ENCODE data around the gene MGAT5B. TPM values are rescaled to one million over a fixed set of nuclear protein-coding genes. Genes with fewer than 3 reads are reported as not detected.

MGAT5B gene
- total RNA-seq, 1 experiment from 2014 or later, result 15.0 TPM

DNA sequence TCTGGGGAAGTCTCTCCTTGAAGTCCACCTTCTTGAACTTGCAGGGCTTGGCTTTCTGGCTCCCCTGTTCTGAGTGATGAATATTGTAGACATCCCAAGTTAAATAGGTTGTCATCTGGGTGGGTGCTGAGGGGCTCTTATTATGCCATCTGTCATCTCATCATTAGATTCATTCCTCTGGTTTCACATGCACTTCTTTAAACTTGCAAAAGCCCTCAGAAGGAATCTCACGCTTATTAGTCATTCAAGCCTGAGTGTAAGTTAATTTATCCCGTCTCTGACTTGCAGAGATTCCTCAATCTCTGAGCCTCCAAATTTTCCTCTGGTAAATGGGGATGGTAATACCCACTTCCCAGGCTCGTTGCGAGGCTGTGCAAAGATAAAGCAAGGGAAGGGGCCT lies 5.7 kb downstream of the MGAT5B start:
- Histone ChIP-seq H3K27me3 (replicated peaks) (no peaks in the 10 kb centered on the region), H3K4me3 (no peak overlapping the region), H3K36me3 (peaks cover 45% of the 10 kb centered on the region), H3K9me3 (replicated peaks) (peaks cover 8% of the 10 kb centered on the region; the same call in 1 of the 2 replicates), H3K27ac (no peak overlapping the region), H3K4me1 (replicated peaks) (peaks cover 50% of the 10 kb centered on the region)
- no peak for DNase-seq (ENCODE audit: low read depth in 1 of 2, low spot score in 2 of 2)

DNA sequence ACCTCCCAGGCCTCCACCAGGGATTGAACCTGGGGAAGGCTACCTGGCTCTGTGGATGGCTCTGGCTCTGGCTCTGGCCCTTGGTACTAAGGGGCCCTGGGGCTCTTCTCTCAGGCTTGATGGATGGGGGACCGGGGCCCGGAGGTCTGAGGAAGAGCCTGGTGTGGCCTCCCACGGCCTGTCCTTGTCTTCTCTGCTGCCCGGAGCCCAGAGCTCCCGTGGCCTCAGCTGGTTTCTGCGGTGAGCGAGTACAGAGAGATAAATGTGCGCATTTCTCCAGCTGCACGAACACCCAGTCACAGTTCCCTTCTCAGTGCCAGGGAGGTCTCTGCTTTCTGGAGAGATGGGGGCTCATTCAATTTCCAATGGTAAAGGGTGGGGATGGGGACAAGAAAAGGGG lies 9.2 kb downstream of the MGAT5B start:
- no peak for DNase-seq (ENCODE audit: low read depth in 1 of 2, low spot score in 2 of 2)
- H3K4me3 ChIP-seq, result no peak overlapping the region
- H3K4me1 ChIP-seq (replicated peaks), result peaks cover 17% of the 10 kb centered on the region
- H3K36me3 ChIP-seq, result peaks cover 65% of the 10 kb centered on the region
- H3K9me3 ChIP-seq (replicated peaks), result peaks cover 8% of the 10 kb centered on the region; the same call in 1 of the 2 replicates
- no peak overlapping the region for H3K27ac ChIP-seq
- H3K27me3 ChIP-seq (replicated peaks), result no peaks in the 10 kb centered on the region

DNA sequence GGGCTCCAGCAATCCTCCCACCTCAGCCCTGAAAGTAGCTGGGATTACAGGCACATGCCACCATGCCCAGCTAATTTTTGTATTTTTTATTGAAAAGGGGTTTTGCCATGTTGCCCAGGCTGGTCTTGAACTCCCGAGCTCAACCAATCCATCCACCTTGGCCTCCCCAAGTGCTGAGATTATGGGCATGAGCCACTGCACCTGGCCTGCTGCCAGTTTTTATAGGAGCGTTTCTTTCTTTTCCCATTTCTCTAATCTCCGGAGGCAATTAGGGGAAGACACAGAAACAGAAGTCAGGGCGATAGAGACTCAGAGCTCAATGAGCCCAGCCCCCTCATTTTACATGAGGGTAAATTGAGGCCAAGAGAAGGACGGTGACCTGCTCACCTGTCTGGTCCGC lies 10.4 kb downstream of the MGAT5B start:
- Histone ChIP-seq H3K27me3 (replicated peaks) (no peaks in the 10 kb centered on the region), H3K9me3 (replicated peaks) (peaks cover 8% of the 10 kb centered on the region; the same call in 1 of the 2 replicates), H3K27ac (no peak overlapping the region), H3K36me3 (peaks cover 65% of the 10 kb centered on the region), H3K4me3 (no peak overlapping the region), H3K4me1 (replicated peaks) (peaks cover 5% of the 10 kb centered on the region)
- no peak for DNase-seq (ENCODE audit: low read depth in 1 of 2, low spot score in 2 of 2)

DNA sequence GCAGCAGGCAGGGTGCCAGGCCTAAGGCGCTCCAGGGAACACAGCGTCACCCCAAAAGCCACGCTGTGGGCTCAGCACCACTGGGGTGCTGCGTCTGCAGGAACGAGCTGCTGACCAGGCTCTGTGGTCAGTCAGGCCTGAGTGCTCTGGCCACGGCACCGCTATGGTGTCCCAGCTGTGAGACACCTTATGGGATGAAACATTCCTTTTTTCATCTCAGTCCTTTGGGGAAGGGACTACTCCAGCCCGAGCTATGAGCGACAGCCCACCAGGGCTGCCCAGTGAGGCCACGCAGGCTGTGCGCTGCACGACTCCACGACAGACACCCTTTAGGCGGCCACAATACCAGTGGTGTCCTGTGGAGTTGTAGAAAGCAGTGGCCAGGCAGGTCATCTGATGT lies 11.1 kb downstream of the MGAT5B start:
- H3K27ac ChIP-seq, result no peak overlapping the region
- H3K4me1 ChIP-seq (replicated peaks), result no peaks in the 10 kb centered on the region
- no peak for DNase-seq (ENCODE audit: low read depth in 1 of 2, low spot score in 2 of 2)
- H3K4me3 ChIP-seq, result no peak overlapping the region
- H3K9me3 ChIP-seq (replicated peaks), result peaks cover 8% of the 10 kb centered on the region; the same call in 1 of the 2 replicates
- H3K27me3 ChIP-seq (replicated peaks), result no peaks in the 10 kb centered on the region
- peaks cover 65% of the 10 kb centered on the region for H3K36me3 ChIP-seq

DNA sequence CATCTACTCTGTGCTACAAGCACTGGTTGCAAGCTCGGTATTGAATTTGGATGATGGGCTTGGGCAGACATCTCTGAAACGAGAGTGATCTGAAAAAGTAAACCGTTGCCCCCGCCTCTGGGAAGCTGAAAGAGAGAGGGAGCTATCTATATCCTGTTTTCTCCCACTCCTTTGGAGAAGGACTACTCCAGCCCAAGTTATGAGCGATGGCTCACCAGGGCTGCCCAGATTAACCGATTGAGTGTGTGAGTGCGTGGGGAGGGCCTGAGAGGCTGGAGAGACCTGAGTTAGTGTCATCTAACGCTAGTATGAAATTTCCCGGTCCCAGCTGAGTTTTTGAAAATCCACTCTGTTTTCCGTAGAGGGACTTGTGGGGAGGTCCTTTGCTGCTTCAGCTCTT lies 11.5 kb downstream of the MGAT5B start:
- no peak for DNase-seq (ENCODE audit: low read depth in 1 of 2, low spot score in 2 of 2)
- H3K4me3 ChIP-seq, result no peak overlapping the region
- no peaks in the 10 kb centered on the region for H3K4me1 ChIP-seq (replicated peaks)
- no peak overlapping the region for H3K27ac ChIP-seq
- peaks cover 7% of the 10 kb centered on the region; the same call in 1 of the 2 replicates for H3K9me3 ChIP-seq (replicated peaks)
- peaks cover 62% of the 10 kb centered on the region for H3K36me3 ChIP-seq
- no peaks in the 10 kb centered on the region for H3K27me3 ChIP-seq (replicated peaks)

DNA sequence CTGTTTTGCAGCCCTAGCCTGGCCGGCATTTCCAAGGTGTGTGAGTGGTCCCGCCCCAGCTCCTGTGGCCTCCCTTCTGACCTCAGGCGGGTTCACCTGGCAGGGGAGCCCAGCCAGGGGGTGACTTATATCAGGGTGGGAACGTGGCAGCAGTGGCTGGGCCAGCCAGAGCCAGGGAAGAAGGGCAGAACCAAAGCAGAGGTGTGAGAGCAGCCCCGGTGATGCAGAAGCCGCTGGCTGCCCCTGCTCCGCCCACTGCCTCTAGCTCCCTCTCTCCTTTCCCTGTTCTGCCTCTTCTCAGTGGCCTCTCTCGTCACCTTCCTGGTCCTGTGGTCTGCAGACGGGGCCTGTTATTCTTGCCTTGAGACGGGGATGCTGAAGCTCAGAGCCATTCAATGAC lies 12.1 kb downstream of the MGAT5B start:
- no peak for DNase-seq (ENCODE audit: low read depth in 1 of 2, low spot score in 2 of 2)
- Histone ChIP-seq H3K4me3 (no peak overlapping the region), H3K27me3 (replicated peaks) (no peaks in the 10 kb centered on the region), H3K36me3 (peaks cover 58% of the 10 kb centered on the region), H3K9me3 (replicated peaks) (peaks cover under 1% of the 10 kb centered on the region; the same call in 1 of the 2 replicates), H3K4me1 (replicated peaks) (no peaks in the 10 kb centered on the region), H3K27ac (no peak overlapping the region)

DNA sequence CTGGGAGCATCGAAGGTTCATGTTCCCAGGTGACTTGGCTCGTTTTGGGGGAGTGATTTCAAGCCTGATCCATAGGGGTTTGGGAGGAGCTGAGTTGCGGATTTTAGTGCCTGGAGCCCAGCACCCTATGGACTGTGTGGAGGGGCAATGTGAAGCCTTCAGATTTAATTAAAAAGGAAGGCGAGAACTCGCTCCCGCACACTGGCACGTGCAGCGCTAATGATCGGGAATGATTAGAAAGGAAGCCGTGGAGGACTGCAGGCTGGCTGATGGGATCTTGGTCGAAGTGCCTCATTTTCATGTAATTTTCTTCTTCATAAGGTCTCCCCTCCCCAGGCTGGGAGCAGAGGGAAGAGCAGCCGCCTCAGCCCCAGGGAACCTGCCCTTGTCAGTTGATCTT lies 12.8 kb downstream of the MGAT5B start:
- Histone ChIP-seq H3K4me3 (no peak overlapping the region), H3K27ac (no peak overlapping the region), H3K27me3 (replicated peaks) (no peaks in the 10 kb centered on the region), H3K4me1 (replicated peaks) (no peaks in the 10 kb centered on the region), H3K36me3 (peaks cover 56% of the 10 kb centered on the region), H3K9me3 (replicated peaks) (no peaks in the 10 kb centered on the region)
- no peak for DNase-seq (ENCODE audit: low read depth in 1 of 2, low spot score in 2 of 2)

DNA sequence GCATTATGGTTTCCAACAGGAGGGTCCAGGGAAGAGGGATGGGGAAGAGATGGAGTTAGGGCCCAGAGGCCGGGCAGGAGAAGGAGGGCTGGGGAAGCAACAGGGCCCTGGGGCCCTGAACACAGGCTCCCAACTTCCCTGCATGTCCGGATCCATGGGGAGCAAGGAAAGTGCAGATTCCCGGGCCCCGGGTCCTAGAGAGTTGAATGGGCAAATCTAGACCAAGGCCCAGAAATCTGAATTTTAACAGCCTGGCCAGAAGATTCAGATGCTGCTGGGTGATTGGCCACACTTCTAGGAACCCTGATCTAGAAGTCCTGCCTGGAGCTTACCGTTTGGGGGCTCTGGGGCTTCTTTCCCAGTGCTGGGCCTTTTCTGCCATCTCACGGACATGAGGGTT lies 13.2 kb downstream of the MGAT5B start:
- H3K27ac ChIP-seq, result no peak overlapping the region
- DNase-seq (ENCODE audit: low read depth in 1 of 2, low spot score in 2 of 2), result no peak
- no peaks in the 10 kb centered on the region for H3K4me1 ChIP-seq (replicated peaks)
- no peaks in the 10 kb centered on the region for H3K9me3 ChIP-seq (replicated peaks)
- H3K4me3 ChIP-seq, result no peak overlapping the region
- H3K27me3 ChIP-seq (replicated peaks), result no peaks in the 10 kb centered on the region
- peaks cover 58% of the 10 kb centered on the region for H3K36me3 ChIP-seq

DNA sequence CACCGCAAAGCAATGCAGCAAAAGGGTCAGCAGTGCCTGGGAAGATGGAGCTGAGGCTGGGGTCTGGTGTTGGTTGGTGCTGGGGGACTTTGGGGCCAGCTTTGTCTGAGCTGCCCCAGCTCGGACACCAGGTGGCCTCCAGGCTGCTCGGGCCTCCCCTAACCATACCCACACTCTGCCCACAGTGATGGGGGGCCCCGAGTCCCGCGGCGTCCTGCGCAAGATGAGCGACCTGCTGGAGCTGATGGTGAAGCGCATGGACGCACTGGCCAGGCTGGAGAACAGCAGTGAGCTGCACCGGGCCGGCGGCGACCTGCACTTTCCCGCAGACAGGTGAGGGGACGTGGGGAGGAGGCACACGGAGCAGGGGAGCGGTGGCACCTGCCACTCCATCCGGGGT lies 13.8 kb downstream of the MGAT5B start:
- H3K27ac ChIP-seq, result no peak overlapping the region
- no peak for DNase-seq (ENCODE audit: low read depth in 1 of 2, low spot score in 2 of 2)

DNA sequence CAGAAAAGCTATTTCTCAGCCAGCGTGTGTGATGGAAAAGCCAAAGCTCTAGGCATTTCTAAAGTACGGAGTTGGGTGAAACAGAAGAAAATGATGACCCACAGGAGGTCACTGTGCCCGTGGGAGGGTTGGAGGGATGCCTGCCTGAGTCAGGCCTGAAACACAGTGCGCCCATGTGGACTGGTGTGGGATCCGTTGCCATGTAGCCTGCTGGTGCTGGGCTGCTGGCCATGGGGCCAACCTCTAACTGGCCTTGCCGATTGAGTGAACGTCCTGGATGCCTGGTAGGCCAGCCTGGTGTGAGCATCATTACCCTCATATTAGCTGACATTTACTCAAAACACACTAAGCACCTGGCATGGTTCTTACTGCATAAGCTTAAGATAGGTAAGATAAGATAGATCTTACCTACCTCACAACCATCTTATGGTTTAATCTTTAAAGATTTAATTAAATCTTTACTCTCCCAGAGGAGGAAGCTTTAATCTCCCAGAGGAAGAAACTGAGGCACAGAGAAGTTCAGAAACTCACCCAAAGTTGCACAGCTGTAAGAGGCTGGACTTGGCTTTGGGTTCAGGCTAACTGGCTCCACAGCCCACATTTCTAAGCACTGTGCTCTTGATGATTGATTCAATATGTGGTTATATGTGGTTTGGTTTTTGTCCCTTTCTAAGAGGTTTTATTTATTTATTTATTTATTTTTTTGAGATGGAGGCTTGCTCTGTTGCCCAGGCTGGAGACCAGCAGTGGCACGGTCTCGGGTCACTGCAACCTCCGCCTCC lies 15.7 kb downstream of the MGAT5B start:
- Histone ChIP-seq H3K27ac (no peak overlapping the region), H3K27me3 (replicated peaks) (no peaks in the 10 kb centered on the region), H3K4me3 (no peak overlapping the region), H3K9me3 (replicated peaks) (no peaks in the 10 kb centered on the region), H3K4me1 (replicated peaks) (no peaks in the 10 kb centered on the region), H3K36me3 (peaks cover 65% of the 10 kb centered on the region)
- DNase-seq (ENCODE audit: low read depth in 1 of 2, low spot score in 2 of 2), result no peak

More for the DNA sequence above, 13.8 kb downstream of the MGAT5B start:
- Histone ChIP-seq H3K9me3 (replicated peaks) (no peaks in the 10 kb centered on the region), H3K4me1 (replicated peaks) (no peaks in the 10 kb centered on the region), H3K36me3 (peaks cover 59% of the 10 kb centered on the region), H3K4me3 (no peak overlapping the region), H3K27me3 (replicated peaks) (no peaks in the 10 kb centered on the region)

DNA sequence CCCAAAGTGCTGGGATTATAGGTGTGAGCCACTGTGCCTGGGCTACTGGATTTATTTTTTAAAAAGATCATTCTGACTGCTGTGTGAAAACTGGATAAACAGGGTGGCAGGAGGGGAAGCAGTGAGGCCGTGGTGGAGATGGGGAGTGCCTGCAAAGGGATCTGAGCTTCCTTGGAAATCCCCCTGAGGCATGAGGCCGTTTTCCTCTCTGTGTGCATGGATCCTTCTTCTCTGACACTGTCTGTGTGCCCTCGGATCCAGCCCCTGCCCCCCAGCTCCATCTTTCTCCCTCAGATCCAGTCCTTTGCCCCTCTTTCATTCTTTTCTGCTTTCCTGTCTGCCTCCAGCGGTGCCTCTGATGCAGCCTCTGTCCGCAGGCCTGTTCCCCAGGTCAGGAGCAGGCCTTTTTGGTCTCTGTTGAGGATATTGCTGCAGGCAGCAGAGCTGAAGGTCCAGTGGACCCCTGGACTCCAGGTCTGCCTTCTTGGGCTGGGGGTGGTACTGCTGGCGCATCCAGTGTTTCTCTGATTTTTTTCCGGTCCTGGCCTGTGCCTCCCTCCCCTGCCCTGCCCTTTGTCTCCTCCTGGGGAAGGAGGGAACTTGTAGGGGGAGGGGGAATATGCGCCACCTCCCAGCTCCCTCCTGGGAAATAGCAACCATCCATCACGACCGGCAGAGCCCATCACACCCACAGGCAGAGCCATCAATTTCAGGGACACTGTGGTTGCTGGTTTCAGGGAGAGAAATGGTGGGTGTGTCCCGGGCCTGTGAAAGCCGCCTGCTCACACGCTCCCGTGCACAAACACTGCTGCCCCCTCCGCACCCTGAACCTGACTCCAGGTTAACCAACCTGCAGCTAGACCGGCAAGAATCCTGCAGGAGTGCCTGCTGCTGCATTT lies 17.0 kb downstream of the MGAT5B start:
- DNase-seq (ENCODE audit: low read depth in 1 of 2, low spot score in 2 of 2), result no peak
- no peaks in the 10 kb centered on the region for H3K9me3 ChIP-seq (replicated peaks)
- no peaks in the 10 kb centered on the region for H3K4me1 ChIP-seq (replicated peaks)
- no peak overlapping the region for H3K4me3 ChIP-seq
- no peak overlapping the region for H3K27ac ChIP-seq
- no peaks in the 10 kb centered on the region for H3K27me3 ChIP-seq (replicated peaks)
- peaks cover 68% of the 10 kb centered on the region for H3K36me3 ChIP-seq

DNA sequence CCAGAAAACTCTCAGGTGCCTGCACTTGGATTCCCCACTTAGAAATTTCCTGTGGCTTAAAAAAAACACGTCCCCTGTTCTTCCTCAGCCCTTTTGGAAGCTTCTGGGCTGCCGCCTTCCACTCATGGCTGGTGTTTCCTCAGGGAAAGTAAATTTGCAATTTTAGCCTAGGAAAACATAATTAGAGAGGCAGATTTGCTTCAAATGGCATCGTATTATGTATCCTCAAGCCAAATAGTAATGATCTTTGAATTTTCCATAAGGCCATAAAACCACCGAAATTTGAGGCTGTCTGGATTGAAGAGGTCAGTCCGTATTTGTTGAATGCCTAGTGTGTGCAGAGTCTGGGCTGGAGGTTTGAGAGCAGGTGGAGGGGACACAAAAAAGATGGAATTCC lies 17.7 kb downstream of the MGAT5B start:
- Histone ChIP-seq H3K4me1 (replicated peaks) (no peaks in the 10 kb centered on the region), H3K27me3 (replicated peaks) (no peaks in the 10 kb centered on the region), H3K9me3 (replicated peaks) (no peaks in the 10 kb centered on the region), H3K4me3 (no peak overlapping the region), H3K27ac (no peak overlapping the region), H3K36me3 (peaks cover 73% of the 10 kb centered on the region)
- DNase-seq (ENCODE audit: low read depth in 1 of 2, low spot score in 2 of 2), result no peak

DNA sequence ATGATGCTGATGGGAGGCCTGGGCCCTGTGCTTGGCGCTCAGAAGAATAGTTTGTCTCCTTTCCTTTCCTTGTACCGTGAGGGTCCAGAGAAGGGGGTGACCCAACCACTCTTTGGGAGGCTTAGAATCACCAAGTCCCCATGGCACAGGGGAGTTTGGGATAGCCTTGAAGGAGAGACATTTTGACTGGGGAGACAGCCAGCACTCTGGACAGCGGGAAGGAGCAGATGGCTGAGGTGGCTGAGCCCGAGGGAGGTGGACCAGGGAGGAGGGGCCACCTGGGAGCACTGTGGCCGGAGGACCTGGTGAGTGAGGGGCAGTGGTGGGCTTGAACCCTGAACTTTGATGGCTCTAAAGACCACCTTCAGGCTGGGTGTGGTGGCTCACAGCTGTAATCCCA lies 18.2 kb downstream of the MGAT5B start:
- Histone ChIP-seq H3K4me1 (replicated peaks) (no peaks in the 10 kb centered on the region), H3K27ac (no peak overlapping the region), H3K27me3 (replicated peaks) (no peaks in the 10 kb centered on the region), H3K9me3 (replicated peaks) (no peaks in the 10 kb centered on the region), H3K36me3 (peaks cover 75% of the 10 kb centered on the region), H3K4me3 (no peak overlapping the region)
- no peak for DNase-seq (ENCODE audit: low read depth in 1 of 2, low spot score in 2 of 2)

DNA sequence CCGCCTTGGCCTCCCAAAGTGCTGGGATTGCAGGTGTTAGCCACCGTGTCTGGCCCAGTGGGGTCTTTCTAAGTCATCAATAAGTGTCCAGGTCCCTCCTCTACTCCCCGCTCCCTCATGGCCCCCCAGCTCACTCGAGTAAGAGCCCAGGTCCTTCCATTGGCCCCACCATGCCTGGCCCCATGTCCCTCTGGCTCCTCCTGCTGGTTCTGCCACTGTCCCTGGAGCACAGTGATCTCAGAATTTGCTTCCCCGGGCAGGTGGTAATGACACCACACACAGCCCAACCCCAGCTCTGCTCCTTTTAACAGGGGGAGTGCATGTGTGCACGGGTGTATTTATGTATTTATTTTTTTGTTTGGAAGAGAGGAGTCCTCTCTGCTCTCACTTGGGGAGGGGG lies 19.6 kb downstream of the MGAT5B start:
- Histone ChIP-seq H3K27ac (no peak overlapping the region), H3K4me3 (no peak overlapping the region), H3K4me1 (replicated peaks) (no peaks in the 10 kb centered on the region), H3K36me3 (peaks cover 76% of the 10 kb centered on the region), H3K9me3 (replicated peaks) (no peaks in the 10 kb centered on the region), H3K27me3 (replicated peaks) (no peaks in the 10 kb centered on the region)
- DNase-seq (ENCODE audit: low read depth in 1 of 2, low spot score in 2 of 2), result no peak

All from SJSA1 (cell line).